Measurements from ENCODE around the gene CETN2. TPM values are rescaled to one million over a fixed set of nuclear protein-coding genes. Genes with fewer than 3 reads are reported as not detected.

Gene CETN2
- 24.3 and 58.2 TPM in 2 replicates for total RNA-seq

GRCh38 chrX:152830312-152831305 lies at the start of gene CETN2, which contains the start of gene NSDHL:
CETN2 (minus strand) TSS chrX:152830757; CDS start chrX:152830710, 47 bp downstream.
NSDHL (plus strand) TSS chrX:152831063; CDS start chrX:152846325, 15,262 bp downstream.

Other genes with a start within 250 kb of the CETN2 start
- not detected in 2 replicates for gene GABRQ, start 192.9 kb downstream of the CETN2 start, total RNA-seq
- gene MAGEA3, start 132.0 kb downstream of the CETN2 start, total RNA-seq = not detected in 2 replicates
- not detected in 2 replicates for gene CSAG2, start 121.5 kb downstream of the CETN2 start, total RNA-seq
- gene MAGEA2B, start 116.1 kb downstream of the CETN2 start, total RNA-seq = not detected in 2 replicates
- gene CSAG1, start 97.0 kb downstream of the CETN2 start, total RNA-seq = not detected in 2 replicates
- gene MAGEA12, start 97.0 kb downstream of the CETN2 start, total RNA-seq = not detected in 2 replicates
- gene MAGEA2, start 76.9 kb downstream of the CETN2 start, total RNA-seq = not detected in 2 replicates
- gene CSAG3, start 71.5 kb downstream of the CETN2 start, total RNA-seq = not detected in 2 replicates
- gene MAGEA6, start 61.1 kb downstream of the CETN2 start, total RNA-seq = not detected in 2 replicates
- gene NSDHL, start 306 bp upstream of the CETN2 start, total RNA-seq = 23.6 and 52.3 TPM in 2 replicates
- 2.0 and 13.6 TPM in 2 replicates for gene ZNF185, start 67.3 kb upstream of the CETN2 start, total RNA-seq
- not detected in 2 replicates for gene PNMA5, start 163.4 kb upstream of the CETN2 start, total RNA-seq
- not detected in 2 replicates for gene PNMA3, start 225.7 kb upstream of the CETN2 start, total RNA-seq
- gene PNMA6A, start 241.7 kb upstream of the CETN2 start, total RNA-seq = 0.29 and 1.5 TPM in 2 replicates